GM10266 (cell line): Measurements from ENCODE around the gene PHF13.
"Not testable (repeated sequence)": the region's sequence is repeated elsewhere in the genome, so short reads cannot be mapped to it uniquely, and the experiment has no call there.

Experiments used
- DNase-seq: peaks from one replicate; pipeline ENCODE4 v3.0.0; 2012; ENCODE audit errors: extremely low spot score
- CTCF ChIP-seq: IDR thresholded peaks from 2 replicates; pipeline ENCODE4 v1.5.1; 2012; ENCODE audit warnings: mild to moderate bottlenecking, low read depth; ENCODE audit not compliant: control insufficient read depth, insufficient read depth; ENCODE audit errors: missing control alignments

Gene PHF13

GRCh38 chr1:6635161-6635909 is 21.8 kb downstream of the PHF13 start:
- TF ChIP-seq CTCF: no peak
- DNase-seq: no peak

GRCh38 chr1:6635910-6636760 is 22.6 kb downstream of the PHF13 start:
- TF ChIP-seq CTCF: no peak
- no peak for DNase-seq

GRCh38 chr1:6636778-6637177 is 23.2 kb downstream of the PHF13 start:
- DNase-seq: not testable (repeated sequence)

GRCh38 chr1:6637770-6638169 is 24.2 kb downstream of the PHF13 start:
- DNase-seq: no peak
- no peak for TF ChIP-seq CTCF

- no peak for TF ChIP-seq CTCF
- DNase-seq: no peak
Observed at GRCh38 chr1:6638226-6638625, 24.7 kb downstream of the PHF13 start.

- not testable (repeated sequence) for DNase-seq
Observed at GRCh38 chr1:6640867-6641266, 27.3 kb downstream of the PHF13 start.

- TF ChIP-seq CTCF: no peak
- no peak for DNase-seq
Observed at GRCh38 chr1:6645018-6645417, 31.5 kb downstream of the PHF13 start.

GRCh38 chr1:6646499-6647148 is 33.1 kb downstream of the PHF13 start:
- peak; percentile 28 for TF ChIP-seq CTCF
- peak; percentile 56 for DNase-seq
